Astrocyte (in vitro differentiated cells and primary cell): ENCODE results near the gene PRDM2. TPM values are rescaled to one million over a fixed set of nuclear protein-coding genes. Genes with fewer than 3 reads are reported as not detected.

Experiments used
- DNase-seq: peaks from one replicate; pipeline ENCODE4 v3.0.0-alpha.2; 2010; ENCODE audit warnings: low read depth
- FAIRE-seq: peaks from 2 replicates; lab custom pipeline; 2011; peaks lifted over from hg19 to GRCh38; lab: Jason Lieb, UNC
- H2AFZ ChIP-seq: 2 replicates; pipeline ENCODE4 v1.6.0; 2012; ENCODE audit warnings: low read depth, low read length, inconsistent platforms
- H3K27ac ChIP-seq: 2 replicates; pipeline ENCODE4 v1.5.1; 2011; ENCODE audit warnings: low read depth, low read length, inconsistent platforms
- H3K27me3 ChIP-seq: 2 replicates; pipeline ENCODE4 v1.6.0; 2011; ENCODE audit warnings: low read length, inconsistent platforms; ENCODE audit not compliant: insufficient read depth
- H3K36me3 ChIP-seq: 2 replicates; pipeline ENCODE4 v1.5.1; 2011; ENCODE audit warnings: low read length, inconsistent platforms; ENCODE audit not compliant: insufficient read depth
- H3K4me1 ChIP-seq: 2 replicates; pipeline ENCODE4 v1.5.1; 2011; ENCODE audit warnings: low read length, inconsistent platforms; ENCODE audit not compliant: insufficient read depth
- H3K4me2 ChIP-seq: 2 replicates; pipeline ENCODE4 v1.6.0; 2012; ENCODE audit warnings: low read length, inconsistent platforms
- H3K4me3 ChIP-seq: 2 replicates; pipeline ENCODE4 v1.5.1; 2011; ENCODE audit warnings: low read depth, mild to moderate bottlenecking, low read length, inconsistent platforms; ENCODE audit not compliant: insufficient read depth
- H3K79me2 ChIP-seq: 2 replicates; pipeline ENCODE4 v1.6.0; 2012; ENCODE audit warnings: mild to moderate bottlenecking, low read length, inconsistent platforms; ENCODE audit not compliant: insufficient read depth
- H3K9ac ChIP-seq: 2 replicates; pipeline ENCODE4 v1.6.0; 2012; ENCODE audit warnings: mild to moderate bottlenecking, low read length, inconsistent platforms
- H3K9me3 ChIP-seq: 2 replicates; pipeline ENCODE4 v1.5.1; 2012; ENCODE audit warnings: low read depth, mild to moderate bottlenecking, low read length, inconsistent platforms; ENCODE audit not compliant: insufficient read depth
- H4K20me1 ChIP-seq: 2 replicates; pipeline ENCODE4 v1.6.0; 2012; ENCODE audit warnings: low read length, inconsistent platforms; ENCODE audit not compliant: insufficient read depth
- H3K27ac Mint-ChIP-seq: one replicate; pipeline ENCODE4 v1.8.0; 2021; ENCODE audit warnings: mild to moderate bottlenecking, mixed read lengths; ENCODE audit not compliant: unreplicated experiment
- H3K27me3 Mint-ChIP-seq: one replicate; pipeline ENCODE4 v1.8.0; 2021; ENCODE audit warnings: low read depth, mixed read lengths; ENCODE audit not compliant: unreplicated experiment
- H3K36me3 Mint-ChIP-seq: one replicate; pipeline ENCODE4 v1.8.0; 2021; ENCODE audit warnings: low read depth, mixed read lengths; ENCODE audit not compliant: unreplicated experiment
- H3K4me1 Mint-ChIP-seq: one replicate; pipeline ENCODE4 v1.8.0; 2021; ENCODE audit warnings: low read depth, mixed read lengths; ENCODE audit not compliant: unreplicated experiment
- H3K4me3 Mint-ChIP-seq: one replicate; pipeline ENCODE4 v1.8.0; 2021; ENCODE audit warnings: mild to moderate bottlenecking, moderate library complexity, mixed read lengths; ENCODE audit not compliant: unreplicated experiment
- H3K9me3 Mint-ChIP-seq: one replicate; pipeline ENCODE4 v1.8.0; 2021; ENCODE audit warnings: mild to moderate bottlenecking, mixed read lengths; ENCODE audit not compliant: unreplicated experiment
- CTCF ChIP-seq: IDR thresholded peaks from 2 replicates; pipeline ENCODE4 v1.5.1; 2011; ENCODE audit warnings: low read depth, mild to moderate bottlenecking, inconsistent platforms, low read length, moderate library complexity; ENCODE audit not compliant: insufficient read depth
- EZH2 ChIP-seq: IDR thresholded peaks from 2 replicates; pipeline ENCODE4 v1.6.1; 2012; ENCODE audit warnings: mild to moderate bottlenecking, low read length, inconsistent platforms; ENCODE audit not compliant: insufficient read depth
- total RNA-seq: library from RNA; stranded (reverse); gene quantifications from 2 replicates; pipeline ENCODE4 v1.2.1, GENCODE V29; 2021

PRDM2 gene
- total RNA-seq, 1 donor from 2014 or later, result 49.0 TPM

- H3K9me3 ChIP-seq, result no peaks in the 10 kb centered on the region
- no peak overlapping the region for H3K4me2 ChIP-seq
- H3K4me3 ChIP-seq, result no peak overlapping the region
- H3K79me2 ChIP-seq, result peaks cover 16% of the 10 kb centered on the region
- H3K27me3 Mint-ChIP-seq, result no peaks in the 10 kb centered on the region
- H3K9me3 Mint-ChIP-seq, result no peaks in the 10 kb centered on the region
- no peaks in the 10 kb centered on the region for H3K27me3 ChIP-seq
- DNase-seq (no peak), FAIRE-seq (no peak)
- no peak for TF ChIP-seq EZH2
- H3K36me3 ChIP-seq, result no peaks in the 10 kb centered on the region
- H3K4me1 Mint-ChIP-seq, result peaks cover 27% of the 10 kb centered on the region
- H3K27ac ChIP-seq, result no peak overlapping the region
- H3K36me3 Mint-ChIP-seq, result peaks cover 3% of the 10 kb centered on the region
- no peak overlapping the region for H2AFZ ChIP-seq
- H3K27ac Mint-ChIP-seq, result no peak overlapping the region
- H3K4me1 ChIP-seq, result no peaks in the 10 kb centered on the region
- no peak overlapping the region for H3K9ac ChIP-seq
- no peak overlapping the region for H3K4me3 Mint-ChIP-seq
- H4K20me1 ChIP-seq, result peaks cover 24% of the 10 kb centered on the region
Observed at GRCh38 chr1:13728091-13728715, 28.2 kb downstream of the PRDM2 start.

- H3K36me3 Mint-ChIP-seq, result no peaks in the 10 kb centered on the region
- H3K27ac Mint-ChIP-seq, result no peak overlapping the region
- Histone ChIP-seq H3K4me2 (no peak overlapping the region), H3K79me2 (peaks cover 9% of the 10 kb centered on the region), H3K9me3 (no peaks in the 10 kb centered on the region), H4K20me1 (peaks cover 16% of the 10 kb centered on the region), H3K27me3 (no peaks in the 10 kb centered on the region), H3K4me3 (no peak overlapping the region), H3K9ac (no peak overlapping the region), H3K27ac (no peak overlapping the region), H2AFZ (no peak overlapping the region), H3K4me1 (no peaks in the 10 kb centered on the region), H3K36me3 (no peaks in the 10 kb centered on the region)
- peaks cover 29% of the 10 kb centered on the region for H3K4me1 Mint-ChIP-seq
- H3K27me3 Mint-ChIP-seq, result no peaks in the 10 kb centered on the region
- H3K9me3 Mint-ChIP-seq, result no peaks in the 10 kb centered on the region
- no peak overlapping the region for H3K4me3 Mint-ChIP-seq
- FAIRE-seq (no peak), DNase-seq (no peak)
- no peak for TF ChIP-seq EZH2
- TF ChIP-seq CTCF, result no peak
Observed at GRCh38 chr1:13730291-13730690, 30.3 kb downstream of the PRDM2 start.

GRCh38 chr1:13730751-13731482 lies 30.9 kb downstream of the PRDM2 start:
- Histone ChIP-seq H3K27ac (no peak overlapping the region), H2AFZ (no peak overlapping the region), H3K4me2 (no peak overlapping the region), H4K20me1 (peaks cover 12% of the 10 kb centered on the region), H3K9me3 (no peaks in the 10 kb centered on the region), H3K27me3 (no peaks in the 10 kb centered on the region), H3K79me2 (peaks cover 9% of the 10 kb centered on the region), H3K9ac (no peak overlapping the region), H3K36me3 (no peaks in the 10 kb centered on the region), H3K4me3 (no peak overlapping the region), H3K4me1 (no peaks in the 10 kb centered on the region)
- no peaks in the 10 kb centered on the region for H3K36me3 Mint-ChIP-seq
- H3K27me3 Mint-ChIP-seq, result no peaks in the 10 kb centered on the region
- TF ChIP-seq CTCF (no peak), EZH2 (no peak)
- DNase-seq (peak; percentile 68), FAIRE-seq (no peak)
- no peaks in the 10 kb centered on the region for H3K9me3 Mint-ChIP-seq
- H3K4me1 Mint-ChIP-seq, result peaks cover 24% of the 10 kb centered on the region
- H3K4me3 Mint-ChIP-seq, result no peak overlapping the region
- peak overlapping the region; percentile 55 for H3K27ac Mint-ChIP-seq
